Prostate gland (tissue), 2 donors: ENCODE measurements around the gene PGC.

Source experiments
- CTCF ChIP-seq, 4 experiments: fragments of 200-600 bp in 2 of 4; fragments of 450-650 bp in 2 of 4; sonication (generic) in 2 of 4; IDR thresholded peaks; 1 replicate in 3 of 4; 2 replicates in 1 of 4; pipeline ENCODE4 v1.5.1; 2016 to 2019; ENCODE audit warnings: antibody characterized with exemption in 4 of 4, mild to moderate bottlenecking in 2 of 4, moderate library complexity in 2 of 4
- POLR2A ChIP-seq: fragments of 450-650 bp; IDR thresholded peaks from one replicate; pipeline ENCODE4 v1.6.1; 2016; ENCODE audit warnings: antibody characterized with exemption, mild to moderate bottlenecking

DNA sequence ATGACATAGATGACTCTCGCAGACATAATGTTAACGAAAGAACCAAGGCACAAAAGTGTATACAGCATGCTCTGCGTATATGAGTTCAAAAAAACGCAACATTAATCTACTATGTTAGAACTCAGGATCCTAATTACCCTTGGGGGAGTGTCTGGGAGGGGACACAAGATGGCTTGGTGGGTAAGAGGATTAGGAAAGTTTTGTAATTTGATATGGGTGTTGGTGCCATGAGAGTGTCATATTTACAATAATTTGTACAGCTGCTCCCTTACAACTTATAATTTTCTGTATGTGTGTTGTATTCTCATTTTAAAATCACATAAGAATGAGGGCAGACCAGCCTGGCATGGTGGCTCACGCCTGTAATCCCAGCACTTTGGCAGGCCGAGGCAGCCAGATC lies 50.4 kb downstream of the PGC start:
- TF ChIP-seq CTCF (IDR thresholded peaks at IDR 0.05) (no peak), POLR2A (no peak)
